ENCODE data around the gene PRKG2. TPM values are rescaled to one million over a fixed set of nuclear protein-coding genes. Genes with fewer than 3 reads are reported as not detected.

PRKG2 gene
- total and polyA plus RNA-seq, 4 donors, result 0.03 to 0.14 (median 0.08) TPM; not detected in 1

DNA sequence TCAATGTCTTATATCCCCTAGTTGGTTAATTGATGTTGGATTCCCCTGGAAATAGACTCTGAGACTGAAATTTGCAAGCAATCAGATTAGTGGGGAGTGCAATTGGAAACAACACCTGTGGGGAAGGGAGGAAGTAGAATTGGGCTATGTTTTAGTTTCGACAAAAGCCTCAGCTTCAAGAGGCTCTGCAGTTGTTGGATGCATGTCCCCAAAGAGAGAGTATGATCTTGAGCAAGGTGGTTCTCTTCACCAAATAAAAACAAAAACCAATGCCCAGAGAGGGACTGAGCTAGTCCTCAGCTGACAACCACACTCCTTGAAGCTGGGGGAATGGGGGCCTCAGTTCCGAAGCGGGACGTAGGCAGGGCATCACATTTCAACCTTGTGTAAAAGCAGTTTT lies 77.1 kb downstream of the PRKG2 start:
- peaks cover 0 to 3% (median 0%) of the 10 kb centered on the region in 4 donors for H3K27me3 ChIP-seq (ENCODE audit: control insufficient read depth in 4 of 4, insufficient read depth in 4 of 4, low read length in 3 of 4)
- H3K36me3 ChIP-seq (ENCODE audit: control insufficient read depth in 4 of 4, insufficient read depth in 3 of 4, low read depth in 1 of 4, low read length in 3 of 4), result no peaks in the 10 kb centered on the region
- no peaks in the 10 kb centered on the region for H3K4me1 ChIP-seq (ENCODE audit: control insufficient read depth in 4 of 4, insufficient read depth in 4 of 4, low read length in 3 of 4)
- TF ChIP-seq NR2F2 (IDR thresholded peaks at IDR 0.05) (no peak), HNF4A (conservative IDR thresholded peaks at IDR 0.05) (no peak), FOXA2 (IDR thresholded peaks at IDR 0.05) (no peak), EGR1 (IDR thresholded peaks at IDR 0.05; ENCODE audit: low read depth in 2 of 2) (no peak), HNF4G (IDR thresholded peaks at IDR 0.05) (no peak), MAX (IDR thresholded peaks at IDR 0.05) (no peak), YY1 (IDR thresholded peaks at IDR 0.05) (no peak), JUND (IDR thresholded peaks at IDR 0.05) (no peak)
- TF ChIP-seq, protein P1, sequence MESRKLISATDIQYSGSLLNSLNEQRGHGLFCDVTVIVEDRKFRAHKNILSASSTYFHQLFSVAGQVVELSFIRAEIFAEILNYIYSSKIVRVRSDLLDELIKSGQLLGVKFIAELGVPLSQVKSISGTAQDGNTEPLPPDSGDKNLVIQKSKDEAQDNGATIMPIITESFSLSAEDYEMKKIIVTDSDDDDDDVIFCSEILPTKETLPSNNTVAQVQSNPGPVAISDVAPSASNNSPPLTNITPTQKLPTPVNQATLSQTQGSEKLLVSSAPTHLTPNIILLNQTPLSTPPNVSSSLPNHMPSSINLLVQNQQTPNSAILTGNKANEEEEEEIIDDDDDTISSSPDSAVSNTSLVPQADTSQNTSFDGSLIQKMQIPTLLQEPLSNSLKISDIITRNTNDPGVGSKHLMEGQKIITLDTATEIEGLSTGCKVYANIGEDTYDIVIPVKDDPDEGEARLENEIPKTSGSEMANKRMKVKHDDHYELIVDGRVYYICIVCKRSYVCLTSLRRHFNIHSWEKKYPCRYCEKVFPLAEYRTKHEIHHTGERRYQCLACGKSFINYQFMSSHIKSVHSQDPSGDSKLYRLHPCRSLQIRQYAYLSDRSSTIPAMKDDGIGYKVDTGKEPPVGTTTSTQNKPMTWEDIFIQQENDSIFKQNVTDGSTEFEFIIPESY (IDR thresholded peaks at IDR 0.05), result no peak
- no peaks in the 10 kb centered on the region for H3K9me3 ChIP-seq (ENCODE audit: control insufficient read depth in 4 of 4, low read length in 3 of 4)
- no peak for DNase-seq (ENCODE audit: low spot score)
- H3K9ac ChIP-seq (ENCODE audit: low read depth in 1 of 2, low read length in 2 of 2), result no peak overlapping the region
- H3K27ac ChIP-seq (ENCODE audit: low read depth in 1 of 2, low read length in 2 of 2), result no peak overlapping the region
- no peak overlapping the region for H3K4me3 ChIP-seq (ENCODE audit: low read depth in 1 of 3, low read length in 3 of 3)
- WGBS, result 89% methylated on average over 4 of the region's 4 CpGs

GRCh38 chr4:81137446-81137845 lies 77.6 kb downstream of the PRKG2 start:
- H3K9ac ChIP-seq (ENCODE audit: low read depth in 1 of 2, low read length in 2 of 2), result no peak overlapping the region
- WGBS, result 72% methylated on average over 3 of the region's 3 CpGs
- no peak overlapping the region for H3K27ac ChIP-seq (ENCODE audit: low read depth in 1 of 2, low read length in 2 of 2)
- H3K4me3 ChIP-seq (ENCODE audit: low read depth in 1 of 3, low read length in 3 of 3), result no peak overlapping the region
- no peaks in the 10 kb centered on the region for H3K36me3 ChIP-seq (ENCODE audit: control insufficient read depth in 4 of 4, insufficient read depth in 3 of 4, low read depth in 1 of 4, low read length in 3 of 4)
- no peak for DNase-seq (ENCODE audit: low spot score)
- no peaks in the 10 kb centered on the region for H3K9me3 ChIP-seq (ENCODE audit: control insufficient read depth in 4 of 4, low read length in 3 of 4)
- TF ChIP-seq EGR1 (IDR thresholded peaks at IDR 0.05; ENCODE audit: low read depth in 2 of 2) (no peak), YY1 (IDR thresholded peaks at IDR 0.05) (no peak), HNF4G (IDR thresholded peaks at IDR 0.05) (no peak), RAD21 (IDR thresholded peaks at IDR 0.05) (no peak), GABPA (IDR thresholded peaks at IDR 0.05 in 1 of 2, conservative IDR thresholded peaks at IDR 0.05 in 1 of 2) (no peak), SP1 (IDR thresholded peaks at IDR 0.05) (no peak), NR2F2 (IDR thresholded peaks at IDR 0.05) (no peak), CTCF (IDR thresholded peaks at IDR 0.05; ENCODE audit: low read depth, low read length, missing input control) (no peak), JUND (IDR thresholded peaks at IDR 0.05) (no peak), HNF4A (conservative IDR thresholded peaks at IDR 0.05) (no peak), MAX (IDR thresholded peaks at IDR 0.05) (no peak), TAF1 (conservative IDR thresholded peaks at IDR 0.05) (no peak)
- TF ChIP-seq, protein P1 (IDR thresholded peaks at IDR 0.05), result no peak
- TF ChIP-seq, protein P2, sequence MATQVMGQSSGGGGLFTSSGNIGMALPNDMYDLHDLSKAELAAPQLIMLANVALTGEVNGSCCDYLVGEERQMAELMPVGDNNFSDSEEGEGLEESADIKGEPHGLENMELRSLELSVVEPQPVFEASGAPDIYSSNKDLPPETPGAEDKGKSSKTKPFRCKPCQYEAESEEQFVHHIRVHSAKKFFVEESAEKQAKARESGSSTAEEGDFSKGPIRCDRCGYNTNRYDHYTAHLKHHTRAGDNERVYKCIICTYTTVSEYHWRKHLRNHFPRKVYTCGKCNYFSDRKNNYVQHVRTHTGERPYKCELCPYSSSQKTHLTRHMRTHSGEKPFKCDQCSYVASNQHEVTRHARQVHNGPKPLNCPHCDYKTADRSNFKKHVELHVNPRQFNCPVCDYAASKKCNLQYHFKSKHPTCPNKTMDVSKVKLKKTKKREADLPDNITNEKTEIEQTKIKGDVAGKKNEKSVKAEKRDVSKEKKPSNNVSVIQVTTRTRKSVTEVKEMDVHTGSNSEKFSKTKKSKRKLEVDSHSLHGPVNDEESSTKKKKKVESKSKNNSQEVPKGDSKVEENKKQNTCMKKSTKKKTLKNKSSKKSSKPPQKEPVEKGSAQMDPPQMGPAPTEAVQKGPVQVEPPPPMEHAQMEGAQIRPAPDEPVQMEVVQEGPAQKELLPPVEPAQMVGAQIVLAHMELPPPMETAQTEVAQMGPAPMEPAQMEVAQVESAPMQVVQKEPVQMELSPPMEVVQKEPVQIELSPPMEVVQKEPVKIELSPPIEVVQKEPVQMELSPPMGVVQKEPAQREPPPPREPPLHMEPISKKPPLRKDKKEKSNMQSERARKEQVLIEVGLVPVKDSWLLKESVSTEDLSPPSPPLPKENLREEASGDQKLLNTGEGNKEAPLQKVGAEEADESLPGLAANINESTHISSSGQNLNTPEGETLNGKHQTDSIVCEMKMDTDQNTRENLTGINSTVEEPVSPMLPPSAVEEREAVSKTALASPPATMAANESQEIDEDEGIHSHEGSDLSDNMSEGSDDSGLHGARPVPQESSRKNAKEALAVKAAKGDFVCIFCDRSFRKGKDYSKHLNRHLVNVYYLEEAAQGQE (IDR thresholded peaks at IDR 0.05), result no peak
- TF ChIP-seq, protein P3, sequence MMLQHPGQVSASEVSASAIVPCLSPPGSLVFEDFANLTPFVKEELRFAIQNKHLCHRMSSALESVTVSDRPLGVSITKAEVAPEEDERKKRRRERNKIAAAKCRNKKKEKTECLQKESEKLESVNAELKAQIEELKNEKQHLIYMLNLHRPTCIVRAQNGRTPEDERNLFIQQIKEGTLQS (IDR thresholded peaks at IDR 0.05), result no peak
- H3K4me1 ChIP-seq (ENCODE audit: control insufficient read depth in 4 of 4, insufficient read depth in 4 of 4, low read length in 3 of 4), result no peaks in the 10 kb centered on the region
- H3K27me3 ChIP-seq (ENCODE audit: control insufficient read depth in 4 of 4, insufficient read depth in 4 of 4, low read length in 3 of 4), result peaks cover 0 to 3% (median 0%) of the 10 kb centered on the region in 4 donors
